ENCODE results near the gene ADGRB3.

GRCh38 chr6:69232911-69233448 lies 597.9 kb downstream of the ADGRB3 start:
- TF ChIP-seq NBN (IDR thresholded peaks at IDR 0.05) (no peak), CTCF (IDR thresholded peaks at IDR 0.05 in 2 of 3, conservative IDR thresholded peaks at IDR 0.05 in 1 of 3; ENCODE audit: control insufficient read depth in 2 of 3, extremely low read depth in 1 of 3, insufficient read depth in 1 of 3, low read depth in 3 of 3, low read length in 3 of 3) (no peak), ELK1 (IDR thresholded peaks at IDR 0.05; ENCODE audit: low read depth, low read length) (no peak), TAF1 (IDR thresholded peaks at IDR 0.05; ENCODE audit: borderline replicate concordance, low read depth, low read length) (no peak), HDAC2 (IDR thresholded peaks at IDR 0.05) (no peak), POLR2AphosphoS5 (IDR thresholded peaks at IDR 0.05; ENCODE audit: low read length) (no peak), EZH2 (IDR thresholded peaks at IDR 0.05; ENCODE audit: borderline replicate concordance, control insufficient read depth, low read depth, low read length) (no peak), POLR2A (IDR thresholded peaks at IDR 0.05; ENCODE audit: low read depth, low read length) (no peak)
